Naive thymus-derived CD4-positive, alpha-beta T cell (primary cell): ENCODE results near the gene TNFSF13. TPM values are rescaled to one million over a fixed set of nuclear protein-coding genes. Genes with fewer than 3 reads are reported as not detected.

Source experiments
- ATAC-seq: fragments of 150-1000 bp; cut with Tn5 transposase; 2 replicates; pipeline ENCODE4 v1.10.0; 2021; ENCODE audit warnings: mild to moderate bottlenecking, moderate library complexity
- CTCF ChIA-PET: fragments of 350-600 bp; sonication (Branson Sonifier 250); formaldehyde crosslinking; loops from one replicate; lab custom pipeline; 2021; ENCODE audit warnings: antibody characterized with exemption; lab: Charles Lee
- POLR2A ChIA-PET: fragments of 350-600 bp; sonication (Branson Sonifier 250); formaldehyde crosslinking; loops from one replicate; lab custom pipeline; 2021; ENCODE audit warnings: antibody characterized with exemption, inconsistent platforms; lab: Charles Lee
- DNase-seq, 9 donors: peaks; one replicate each; pipeline versions ENCODE4 v3.0.0 to v3.0.0-alpha.2; 2020 to 2022; ENCODE audit warnings: mixed read lengths in 1 of 9
- H3K27ac ChIP-seq: one replicate; pipeline ENCODE4 v1.7.0; 2013; ENCODE audit warnings: mild to moderate bottlenecking, low read depth, low read length, moderate library complexity
- H3K27me3 ChIP-seq, 2 donors: one replicate each; pipeline ENCODE4 v1.7.0; 2013; ENCODE audit warnings: low read length in 2 of 2, mild to moderate bottlenecking in 2 of 2, moderate library complexity in 2 of 2; ENCODE audit not compliant: control insufficient read depth in 2 of 2, insufficient read depth in 2 of 2
- H3K36me3 ChIP-seq, 3 experiments: 1 replicate in 2 of 3; 2 replicates in 1 of 3; pipeline ENCODE4 v1.7.0; 2013; ENCODE audit warnings: low read length in 3 of 3, mild to moderate bottlenecking in 3 of 3, moderate library complexity in 1 of 3; ENCODE audit not compliant: insufficient read depth in 3 of 3, control insufficient read depth in 2 of 3
- H3K4me1 ChIP-seq, 2 donors: one replicate each; pipeline ENCODE4 v1.7.0; 2013; ENCODE audit warnings: low read length in 2 of 2, mild to moderate bottlenecking in 2 of 2, moderate library complexity in 1 of 2; ENCODE audit not compliant: control insufficient read depth in 2 of 2, insufficient read depth in 2 of 2
- H3K4me3 ChIP-seq: 2 replicates; pipeline ENCODE4 v1.7.0; 2013; ENCODE audit warnings: mild to moderate bottlenecking, low read length
- H3K9me3 ChIP-seq, 3 experiments: 1 replicate in 2 of 3; 2 replicates in 1 of 3; pipeline ENCODE4 v1.7.0; 2013; ENCODE audit warnings: low read length in 3 of 3; ENCODE audit not compliant: control insufficient read depth in 2 of 3
- H3K27ac Mint-ChIP-seq, 9 donors: one replicate each; pipeline ENCODE4 v1.8.0; 2020 to 2022; ENCODE audit warnings: mixed read lengths in 9 of 9, mild to moderate bottlenecking in 8 of 9, moderate library complexity in 5 of 9, inconsistent platforms in 2 of 9
- H3K27me3 Mint-ChIP-seq, 5 donors: one replicate each; pipeline ENCODE4 v1.8.0; 2021 to 2022; ENCODE audit warnings: mixed read lengths in 5 of 5, mild to moderate bottlenecking in 1 of 5
- H3K36me3 Mint-ChIP-seq, 5 donors: one replicate each; pipeline ENCODE4 v1.8.0; 2020 to 2022; ENCODE audit warnings: mixed read lengths in 5 of 5, mild to moderate bottlenecking in 3 of 5, inconsistent platforms in 1 of 5
- H3K4me1 Mint-ChIP-seq, 7 donors: one replicate each; pipeline ENCODE4 v1.8.0; 2020 to 2022; ENCODE audit warnings: mixed read lengths in 7 of 7, mild to moderate bottlenecking in 3 of 7, inconsistent platforms in 1 of 7
- H3K4me3 Mint-ChIP-seq, 10 donors: one replicate each; pipeline ENCODE4 v1.8.0; 2020 to 2022; ENCODE audit warnings: mild to moderate bottlenecking in 10 of 10, mixed read lengths in 10 of 10, moderate library complexity in 6 of 10, inconsistent platforms in 2 of 10
- H3K9me3 Mint-ChIP-seq, 11 donors: one replicate each; pipeline ENCODE4 v1.8.0; 2020 to 2022; ENCODE audit warnings: mixed read lengths in 11 of 11, mild to moderate bottlenecking in 4 of 11, inconsistent platforms in 1 of 11, moderate library complexity in 1 of 11
- intact Hi-C, 2 donors: fragments of 100-400 bp; cut with micrococcal nuclease; formaldehyde crosslinking; loops; one replicate each; pipeline ENCODE4 v1.15.1; 2023
- polyA plus RNA-seq, 2 donors: library from polyadenylated mRNA; unstranded; fragments of 300-500 nt; fragmentation: Illumina TruSeq; gene quantifications; one replicate each; pipeline ENCODE4 v1.2.3, GENCODE V29; 2021
- total RNA-seq, 6 experiments: library from RNA in 5 of 6; stranded (reverse) in 5 of 6; gene quantifications; 1 replicate in 5 of 6; 2 replicates in 1 of 6; pipeline ENCODE4 v1.2.3 and lab custom pipeline; 2021 to 2026

TNFSF13 gene
- total and polyA plus RNA-seq, 7 experiments from 2014 or later: 1.1 to 45.6 (median 3.2) TPM

DNA sequence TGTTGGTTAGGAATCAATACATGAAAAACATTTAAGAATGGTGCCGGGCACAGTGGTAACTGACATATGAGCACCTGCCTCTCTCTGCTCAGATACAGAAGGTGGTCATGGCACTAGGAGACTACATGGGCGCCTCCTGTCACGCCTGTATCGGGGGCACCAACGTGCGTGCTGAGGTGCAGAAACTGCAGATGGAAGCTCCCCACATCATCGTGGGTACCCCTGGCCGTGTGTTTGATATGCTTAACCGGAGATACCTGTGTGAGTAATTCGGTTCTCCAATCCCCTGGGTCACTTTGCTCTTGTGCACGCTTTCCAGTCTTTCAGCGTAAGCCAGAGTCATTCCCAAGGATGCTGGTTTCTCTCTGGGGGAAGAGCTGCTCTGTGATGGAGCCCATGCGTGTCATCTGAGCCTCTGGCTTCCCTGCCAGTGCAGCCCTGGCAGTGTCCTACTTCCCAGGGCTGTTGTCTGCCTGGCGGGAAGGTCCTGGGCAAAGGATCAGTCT is 17.9 kb downstream of the TNFSF13 start:
- intact Hi-C loops: loop anchor here in 1 of 2 donors (10.0 kb wide), 2 partner anchors 552 to 578 kb away; partner anchors contain the start of genes BCL6B and PER1
- Histone ChIP-seq H3K27ac (no peak overlapping the region), H3K4me3 (no peak overlapping the region), H3K9me3 (no peaks in the 10 kb centered on the region), H3K36me3 (peaks cover 37 to 64% (median 45%) of the 10 kb centered on the region in 3 experiments), H3K4me1 (peaks cover 29 to 42% of the 10 kb centered on the region in 2 donors), H3K27me3 (no peaks in the 10 kb centered on the region)
- POLR2A ChIA-PET: interaction anchor here (1.0 to 8.2 kb wide), 6 partner anchors 7 to 110 kb away, joined by 3 to 108 read pairs (median 8); partner anchors contain the start of genes MPDU1, POLR2A, SENP3 and TP53
- Mint-ChIP-seq H3K4me3 (peak overlapping the region in 7 of 10 donors; percentile 27 to 90 (median 45)), H3K9me3 (peaks cover 0 to 14% (median 0%) of the 10 kb centered on the region in 11 donors), H3K4me1 (peaks cover 25 to 86% (median 72%) of the 10 kb centered on the region in 7 donors), H3K27ac (peak overlapping the region in 7 of 9 donors; percentile 11 to 80 (median 48)), H3K36me3 (peaks cover 4 to 63% (median 35%) of the 10 kb centered on the region in 5 donors), H3K27me3 (peaks cover 0 to 5% (median 0%) of the 10 kb centered on the region in 5 donors)
- CTCF ChIA-PET: interaction anchor here (0.6 to 1.1 kb wide), 2 partner anchors 15 to 18 kb away, joined by 3 to 4 read pairs; partner anchors contain the start of gene TNFSF13
- DNase-seq (no peak), ATAC-seq (no peak)

DNA sequence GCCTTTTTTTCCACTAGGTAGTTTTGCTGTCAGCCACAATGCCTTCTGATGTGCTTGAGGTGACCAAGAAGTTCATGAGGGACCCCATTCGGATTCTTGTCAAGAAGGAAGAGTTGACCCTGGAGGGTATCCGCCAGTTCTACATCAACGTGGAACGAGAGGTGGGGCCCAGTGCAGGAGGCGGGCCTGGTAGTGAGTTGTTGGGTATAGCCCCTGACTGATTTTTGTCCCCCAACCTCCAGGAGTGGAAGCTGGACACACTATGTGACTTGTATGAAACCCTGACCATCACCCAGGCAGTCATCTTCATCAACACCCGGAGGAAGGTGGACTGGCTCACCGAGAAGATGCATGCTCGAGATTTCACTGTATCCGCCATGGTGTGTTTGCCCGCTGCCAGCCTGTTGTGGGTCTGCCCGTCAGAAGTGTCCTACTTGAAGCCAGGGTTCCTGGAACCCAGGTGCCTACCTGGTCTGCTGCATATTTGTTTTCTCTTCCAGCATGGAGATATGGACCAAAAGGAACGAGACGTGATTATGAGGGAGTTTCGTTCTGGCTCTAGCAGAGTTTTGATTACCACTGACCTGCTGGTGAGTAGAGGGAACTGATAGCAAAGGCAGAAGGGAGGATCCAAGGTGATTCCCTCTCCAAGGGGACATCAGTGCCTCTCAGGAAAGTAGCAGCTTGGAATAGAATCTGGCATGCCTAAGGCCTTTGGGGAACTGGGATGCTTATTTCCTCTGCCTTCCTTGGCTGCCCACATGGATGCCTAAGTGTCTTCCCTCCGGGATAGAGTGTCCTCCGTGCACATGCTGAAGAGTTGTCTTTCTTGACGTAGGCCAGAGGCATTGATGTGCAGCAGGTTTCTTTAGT is 19.0 kb downstream of the TNFSF13 start:
- no peak overlapping the region for H3K4me3 ChIP-seq
- Mint-ChIP-seq H3K27me3 (peaks cover 0 to 5% (median 0%) of the 10 kb centered on the region in 5 donors), H3K9me3 (peaks cover 0 to 14% (median 0%) of the 10 kb centered on the region in 11 donors), H3K4me3 (peak overlapping the region in 4 of 10 donors; percentile 7 to 34 (median 16)), H3K36me3 (peaks cover 3 to 61% (median 35%) of the 10 kb centered on the region in 5 donors), H3K27ac (peak overlapping the region in 7 of 9 donors; percentile 22 to 90 (median 69)), H3K4me1 (peaks cover 24 to 82% (median 74%) of the 10 kb centered on the region in 7 donors)
- H3K4me1 ChIP-seq: peaks cover 32 to 37% of the 10 kb centered on the region in 2 donors
- intact Hi-C loops: loop anchor here in 1 of 2 donors (10.0 kb wide), 2 partner anchors 553 to 577 kb away; partner anchors contain the start of genes BCL6B and PER1
- ChIA-PET POLR2A (interaction anchor here (8.2 kb wide), 1 partner anchor 109 kb away, joined by 70 read pairs; the partner anchor contains the start of genes TP53 and WRAP53), CTCF (no interaction called here)
- DNase-seq (no peak), ATAC-seq (no peak)
- peaks cover 37 to 64% (median 45%) of the 10 kb centered on the region in 3 experiments for H3K36me3 ChIP-seq
- no peaks in the 10 kb centered on the region for H3K9me3 ChIP-seq
- no peak overlapping the region for H3K27ac ChIP-seq
- H3K27me3 ChIP-seq: no peaks in the 10 kb centered on the region

DNA sequence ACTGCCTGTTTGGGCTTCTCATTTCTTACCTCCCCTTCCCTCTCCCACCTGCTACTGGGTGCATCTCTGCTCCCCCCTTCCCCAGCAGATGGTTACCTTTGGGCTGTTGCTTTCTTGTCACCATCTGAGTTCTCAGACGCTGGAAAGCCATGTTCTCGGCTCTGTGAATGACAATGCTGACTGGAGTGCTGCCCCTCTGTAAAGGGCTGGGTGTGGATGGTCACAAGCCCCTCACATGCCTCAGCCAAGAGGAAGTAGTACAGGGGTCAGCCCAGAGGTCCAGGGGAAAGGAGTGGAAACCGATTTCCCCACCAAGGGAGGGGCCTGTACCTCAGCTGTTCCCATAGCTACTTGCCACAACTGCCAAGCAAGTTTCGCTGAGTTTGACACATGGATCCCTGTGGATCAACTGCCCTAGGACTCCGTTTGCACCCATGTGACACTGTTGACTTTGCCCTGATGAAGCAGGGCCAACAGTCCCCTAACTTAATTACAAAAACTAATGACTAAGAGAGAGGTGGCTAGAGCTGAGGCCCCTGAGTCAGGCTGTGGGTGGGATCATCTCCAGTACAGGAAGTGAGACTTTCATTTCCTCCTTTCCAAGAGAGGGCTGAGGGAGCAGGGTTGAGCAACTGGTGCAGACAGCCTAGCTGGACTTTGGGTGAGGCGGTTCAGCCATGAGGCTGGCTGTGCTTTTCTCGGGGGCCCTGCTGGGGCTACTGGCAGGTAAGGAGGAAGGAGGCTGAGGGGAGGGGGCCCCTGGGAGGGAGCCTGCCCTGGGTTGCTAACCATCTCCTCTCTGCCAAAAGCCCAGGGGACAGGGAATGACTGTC is 20.7 kb downstream of the TNFSF13 start, which contains the start of gene CD68:
CD68 (plus strand) TSS at position 638 of the 833 bp plus-strand sequence; CDS start at position 678, 40 bp downstream.
- intact Hi-C loops: loop anchor here in 1 of 2 donors (10.0 kb wide), 2 partner anchors 554 to 576 kb away; partner anchors contain the start of genes BCL6B and PER1
- peak within 1 kb of the TSS in 9 of 10 donors; percentile 27 to 75 (median 42) for H3K4me3 Mint-ChIP-seq
- peaks cover 30 to 86% (median 77%) of the 10 kb centered on the region in 7 donors for H3K4me1 Mint-ChIP-seq
- H3K36me3 Mint-ChIP-seq: peaks cover 0 to 50% (median 29%) of the 10 kb centered on the region in 5 donors
- ATAC-seq (peak; percentile 53), DNase-seq (peak in 3 of 9 donors; percentile 25 to 66 (median 30))
- H3K27me3 Mint-ChIP-seq: no peaks in the 10 kb centered on the region
- Histone ChIP-seq H3K27me3 (no peaks in the 10 kb centered on the region), H3K27ac (peak within 1 kb of the TSS; percentile 14), H3K4me1 (peaks cover 39 to 40% of the 10 kb centered on the region in 2 donors), H3K36me3 (peaks cover 34 to 50% (median 41%) of the 10 kb centered on the region in 3 experiments), H3K4me3 (no peak within 1 kb of the TSS), H3K9me3 (no peaks in the 10 kb centered on the region)
- ChIA-PET CTCF (interaction anchor here (0.7 to 1.2 kb wide), 3 partner anchors 10 to 142 kb away, joined by 3 to 4 read pairs (median 3); no protein-coding TSS in a partner anchor), POLR2A (interaction anchor here (0.6 to 3.4 kb wide), 5 partner anchors 10 to 195 kb away, joined by 3 to 22 read pairs (median 4); partner anchors contain the start of genes FXR2, TP53 and WRAP53)
- peaks cover 0 to 8% (median 0%) of the 10 kb centered on the region in 11 donors for H3K9me3 Mint-ChIP-seq
- peak within 1 kb of the TSS; percentile 82 to 90 (median 86) for H3K27ac Mint-ChIP-seq

DNA sequence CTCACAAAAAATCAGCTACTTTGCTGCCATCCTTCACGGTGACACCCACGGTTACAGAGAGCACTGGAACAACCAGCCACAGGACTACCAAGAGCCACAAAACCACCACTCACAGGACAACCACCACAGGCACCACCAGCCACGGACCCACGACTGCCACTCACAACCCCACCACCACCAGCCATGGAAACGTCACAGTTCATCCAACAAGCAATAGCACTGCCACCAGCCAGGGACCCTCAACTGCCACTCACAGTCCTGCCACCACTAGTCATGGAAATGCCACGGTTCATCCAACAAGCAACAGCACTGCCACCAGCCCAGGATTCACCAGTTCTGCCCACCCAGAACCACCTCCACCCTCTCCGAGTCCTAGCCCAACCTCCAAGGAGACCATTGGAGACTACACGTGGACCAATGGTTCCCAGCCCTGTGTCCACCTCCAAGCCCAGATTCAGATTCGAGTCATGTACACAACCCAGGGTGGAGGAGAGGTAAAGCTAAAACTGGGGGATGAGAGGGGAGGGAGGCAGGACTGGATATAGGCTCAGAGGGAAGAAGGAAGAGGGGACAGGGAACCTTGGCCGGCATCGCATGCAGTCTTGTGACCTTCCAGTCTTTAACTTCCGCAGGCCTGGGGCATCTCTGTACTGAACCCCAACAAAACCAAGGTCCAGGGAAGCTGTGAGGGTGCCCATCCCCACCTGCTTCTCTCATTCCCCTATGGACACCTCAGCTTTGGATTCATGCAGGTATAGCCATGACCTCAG is 21.5 kb downstream of the TNFSF13 start:
- Histone ChIP-seq H3K27me3 (no peaks in the 10 kb centered on the region), H3K9me3 (no peaks in the 10 kb centered on the region), H3K4me3 (no peak overlapping the region), H3K36me3 (peaks cover 26 to 42% (median 33%) of the 10 kb centered on the region in 3 experiments), H3K27ac (peak overlapping the region; percentile 14), H3K4me1 (peaks cover 39% of the 10 kb centered on the region in 2 donors)
- H3K27ac Mint-ChIP-seq: peak overlapping the region; percentile 81 to 90 (median 84)
- no peak for DNase-seq
- H3K27me3 Mint-ChIP-seq: no peaks in the 10 kb centered on the region
- ATAC-seq: no peak
- intact Hi-C loops: loop anchor here in 1 of 2 donors (10.0 kb wide), 2 partner anchors 555 to 575 kb away; partner anchors contain the start of genes BCL6B and PER1
- H3K4me1 Mint-ChIP-seq: peaks cover 38 to 86% (median 74%) of the 10 kb centered on the region in 7 donors
- H3K36me3 Mint-ChIP-seq: peaks cover 0 to 47% (median 26%) of the 10 kb centered on the region in 5 donors
- POLR2A ChIA-PET: interaction anchor here (0.6 to 6.8 kb wide), 7 partner anchors 7 to 196 kb away, joined by 3 to 108 read pairs (median 5); partner anchors contain the start of genes FXR2, SOX15, TP53 and WRAP53
- H3K9me3 Mint-ChIP-seq: peaks cover 0 to 8% (median 0%) of the 10 kb centered on the region in 11 donors
- CTCF ChIA-PET: interaction anchor here (0.7 to 1.7 kb wide), 5 partner anchors 9 to 143 kb away, joined by 3 to 8 read pairs (median 4); partner anchors contain the start of gene SOX15
- H3K4me3 Mint-ChIP-seq: peak overlapping the region in 5 of 10 donors; percentile 28 to 75 (median 42)
